Ishikawa (cell line): ENCODE results near the gene KRTAP13-2.

Experiments used
- NFIC ChIP-seq: IDR thresholded peaks from 2 replicates; pipeline ENCODE4 v1.6.1; 2012
- TF ChIP-seq, protein P1 (sequence below): IDR thresholded peaks from 2 replicates; pipeline ENCODE4 v1.6.1; 2012

DNA sequence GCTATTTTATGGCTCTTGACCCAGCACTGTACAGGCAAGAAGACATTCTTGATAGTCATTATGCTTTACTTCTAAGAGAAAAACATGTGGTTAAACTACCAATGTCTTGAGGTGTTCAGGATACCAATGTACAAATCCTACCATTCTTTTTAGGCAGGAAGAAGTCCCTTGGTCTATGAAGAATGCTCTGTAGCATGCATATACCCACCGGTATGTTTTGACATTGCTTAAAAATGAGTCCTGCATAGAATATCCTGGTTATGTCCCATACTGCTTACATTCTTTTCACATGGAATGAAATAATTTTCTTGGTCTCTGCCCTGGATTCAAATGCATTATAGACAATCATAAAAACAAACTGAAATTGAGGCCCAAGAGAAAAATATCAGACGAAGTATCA lies 39.4 kb downstream of the KRTAP13-2 start:
- TF ChIP-seq, protein P1, sequence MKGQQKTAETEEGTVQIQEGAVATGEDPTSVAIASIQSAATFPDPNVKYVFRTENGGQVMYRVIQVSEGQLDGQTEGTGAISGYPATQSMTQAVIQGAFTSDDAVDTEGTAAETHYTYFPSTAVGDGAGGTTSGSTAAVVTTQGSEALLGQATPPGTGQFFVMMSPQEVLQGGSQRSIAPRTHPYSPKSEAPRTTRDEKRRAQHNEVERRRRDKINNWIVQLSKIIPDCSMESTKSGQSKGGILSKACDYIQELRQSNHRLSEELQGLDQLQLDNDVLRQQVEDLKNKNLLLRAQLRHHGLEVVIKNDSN: no peak
- TF ChIP-seq NFIC: no peak
